ENCODE results near the gene HES4. TPM values are rescaled to one million over a fixed set of nuclear protein-coding genes. Genes with fewer than 3 reads are reported as not detected.

Gene HES4
- total and polyA plus RNA-seq, 2 of the 13 experiments (the other 11 are each of a cell fraction or from before 2014, with no cell fraction given): 8.8 to 10.6 TPM

DNA sequence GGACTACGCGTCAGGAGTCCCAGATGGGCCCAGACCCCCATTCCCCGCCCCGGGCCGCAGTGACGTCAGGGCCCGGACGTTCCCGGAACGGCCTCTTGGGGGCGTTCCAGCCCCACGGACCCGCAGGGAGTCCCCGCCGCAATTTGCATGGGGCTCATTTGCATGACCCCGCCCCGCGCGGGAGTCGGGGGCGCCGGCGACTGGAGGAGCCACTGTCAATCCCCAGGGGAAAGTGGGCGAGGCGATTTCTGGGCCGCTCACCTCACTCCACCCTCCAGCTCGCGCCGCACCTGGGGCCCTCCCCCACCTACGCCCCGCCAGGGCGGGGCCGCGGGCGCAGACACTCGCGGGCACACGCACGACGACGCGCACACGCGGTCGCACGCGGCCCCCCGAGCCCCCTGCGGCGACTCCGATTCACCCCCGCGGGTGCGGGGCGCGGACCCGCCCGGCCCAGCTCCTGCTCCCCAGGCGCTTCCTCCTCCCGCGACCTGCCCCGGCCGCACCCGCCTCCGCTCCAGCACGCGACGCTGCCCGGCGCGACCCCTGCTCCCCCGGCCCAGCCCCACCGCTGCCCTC lies 33.2 kb upstream of the HES4 start (continued):
- peak; percentile 55; the same call in 1 of the 2 replicates for TF ChIP-seq RBFOX2 (IDR thresholded peaks at IDR 0.05; ENCODE audit: low read depth, low read length)
- TF ChIP-seq, protein P1, sequence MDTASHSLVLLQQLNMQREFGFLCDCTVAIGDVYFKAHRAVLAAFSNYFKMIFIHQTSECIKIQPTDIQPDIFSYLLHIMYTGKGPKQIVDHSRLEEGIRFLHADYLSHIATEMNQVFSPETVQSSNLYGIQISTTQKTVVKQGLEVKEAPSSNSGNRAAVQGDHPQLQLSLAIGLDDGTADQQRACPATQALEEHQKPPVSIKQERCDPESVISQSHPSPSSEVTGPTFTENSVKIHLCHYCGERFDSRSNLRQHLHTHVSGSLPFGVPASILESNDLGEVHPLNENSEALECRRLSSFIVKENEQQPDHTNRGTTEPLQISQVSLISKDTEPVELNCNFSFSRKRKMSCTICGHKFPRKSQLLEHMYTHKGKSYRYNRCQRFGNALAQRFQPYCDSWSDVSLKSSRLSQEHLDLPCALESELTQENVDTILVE (CRISPR knock-in tag; IDR thresholded peaks at IDR 0.05): no peak
- peak; percentile 38 for TF ChIP-seq STAG1 (CRISPR knock-in tag; IDR thresholded peaks at IDR 0.05)
- no peak for TF ChIP-seq CBFB (CRISPR knock-in tag; IDR thresholded peaks at IDR 0.05)
- no peak for TF ChIP-seq ZNF562 (CRISPR knock-in tag; IDR thresholded peaks at IDR 0.05; ENCODE audit: borderline replicate concordance)
- TF ChIP-seq ZNF7 (CRISPR knock-in tag; IDR thresholded peaks at IDR 0.05): no peak
- TF ChIP-seq ZMYM3 (CRISPR knock-in tag; IDR thresholded peaks at IDR 0.05): no peak
- no peak for TF ChIP-seq ZFP36L2 (CRISPR knock-in tag; IDR thresholded peaks at IDR 0.05)

DNA sequence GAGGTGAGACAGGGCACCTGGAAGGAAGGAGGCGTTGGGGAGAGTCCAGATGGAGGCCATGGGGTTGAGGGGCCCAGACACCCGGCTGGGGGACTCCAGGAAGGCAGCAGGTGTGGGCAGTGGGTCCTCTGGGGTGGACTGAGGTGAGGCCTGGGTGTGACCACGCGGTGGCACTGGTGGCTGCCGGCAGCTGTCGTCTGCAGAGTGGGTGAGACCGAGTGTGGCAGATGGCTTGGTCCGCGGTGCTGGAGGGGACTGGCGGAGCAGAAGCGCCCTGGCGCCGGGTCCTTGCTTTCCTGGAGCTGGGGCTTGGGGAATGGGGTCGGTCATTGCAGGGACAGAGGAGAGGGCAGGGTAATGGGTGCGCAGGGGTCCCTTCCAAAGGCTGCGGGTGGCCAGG lies 32.5 kb upstream of the HES4 start:
- WGBS (ENCODE audit: low lambda C conversion rate): over 99% methylated on average over 16 of the region's 16 CpGs
- Histone ChIP-seq H3K27me3 (ENCODE audit: control insufficient read depth in 1 of 2, insufficient read depth in 2 of 2, low read length in 2 of 2) (no peaks in the 10 kb centered on the region), H3K36me3 (replicated peaks in 1 of 2; ENCODE audit: control insufficient read depth in 1 of 2, insufficient read depth in 2 of 2, low read length in 2 of 2) (peaks cover 7 to 12% of the 10 kb centered on the region in 2 experiments; a peak in 4 of 5 replicates), H3K4me3 (replicated peaks in 1 of 3; ENCODE audit: insufficient read depth in 1 of 3, low read depth in 2 of 3, low read length in 3 of 3) (no peak overlapping the region), H3K4me1 (ENCODE audit: insufficient read depth, low read length) (peaks cover 37% of the 10 kb centered on the region), H3K9me3 (ENCODE audit: low read length) (no peaks in the 10 kb centered on the region), H3K9ac (ENCODE audit: insufficient read depth, low read depth, low read length) (no peak overlapping the region), H3K79me2 (ENCODE audit: insufficient read depth, low read length) (no peaks in the 10 kb centered on the region), H3K27ac (ENCODE audit: extremely low read length, insufficient read depth, low read length) (no peak overlapping the region), H4K20me1 (ENCODE audit: insufficient read depth, low read length) (peaks cover 9% of the 10 kb centered on the region; the same call in 1 of the 2 replicates), H2AFZ (ENCODE audit: low read length) (no peak overlapping the region), H3K4me2 (ENCODE audit: low read depth, low read length) (no peak overlapping the region)
- no peak for DNase-seq (ENCODE audit: low spot score)
- no peak for FAIRE-seq
- ChIA-PET CTCF (ENCODE audit: low intra/inter-chr PET ratio, low total read pairs) (no interaction called here), POLR2A (interaction anchor here (0.7 kb wide), 1 partner anchor 26 kb away, joined by 3 read pairs; no protein-coding TSS in a partner anchor)
- in situ Hi-C loops (cut with HindIII; ENCODE audit: extremely low pct_ligation_motif_present, low pct_unique_long_range_greater_than_20kb) (no loop called here), intact Hi-C loops (cut with micrococcal nuclease; ENCODE audit: unreplicated experiment) (no loop called here)
- BruUV-seq (replicated peaks): no TSS peak
- no peak; the same call in 2 of the 3 replicates for ATAC-seq
- TF ChIP-seq KMT2B (CRISPR knock-in tag; IDR thresholded peaks at IDR 0.05): no peak
- TF ChIP-seq, protein P2, sequence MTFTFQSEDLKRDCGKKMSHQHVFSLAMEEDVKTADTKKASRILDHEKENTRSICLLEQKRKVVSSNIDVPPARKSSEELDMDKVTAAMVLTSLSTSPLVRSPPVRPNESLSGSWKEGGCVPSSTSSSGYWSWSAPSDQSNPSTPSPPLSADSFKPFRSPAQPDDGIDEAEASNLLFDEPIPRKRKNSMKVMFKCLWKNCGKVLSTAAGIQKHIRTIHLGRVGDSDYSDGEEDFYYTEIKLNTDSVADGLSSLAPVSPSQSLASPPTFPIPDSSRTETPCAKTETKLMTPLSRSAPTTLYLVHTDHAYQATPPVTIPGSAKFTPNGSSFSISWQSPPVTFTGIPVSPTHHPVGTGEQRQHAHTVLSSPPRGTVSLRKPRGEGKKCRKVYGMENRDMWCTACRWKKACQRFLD (CRISPR knock-in tag; IDR thresholded peaks at IDR 0.05; ENCODE audit: borderline replicate concordance): no peak
- no peak; the same call in 1 of the 2 replicates for TF ChIP-seq GABPB1 (CRISPR knock-in tag; IDR thresholded peaks at IDR 0.05)
- TF ChIP-seq HCFC1 (IDR thresholded peaks at IDR 0.05; ENCODE audit: low read depth, low read length): no peak
- TF ChIP-seq ZNF569 (CRISPR knock-in tag; IDR thresholded peaks at IDR 0.05; ENCODE audit: borderline replicate concordance): no peak
- no peak for TF ChIP-seq RELA (CRISPR knock-in tag; IDR thresholded peaks at IDR 0.05)
- no peak for TF ChIP-seq MTF2 (CRISPR knock-in tag; IDR thresholded peaks at IDR 0.05; ENCODE audit: borderline replicate concordance)
- no peak for TF ChIP-seq CCDC6 (CRISPR knock-in tag; IDR thresholded peaks at IDR 0.05)
- TF ChIP-seq ZNF296 (CRISPR knock-in tag; conservative IDR thresholded peaks at IDR 0.05): no peak
- TF ChIP-seq HHEX (CRISPR knock-in tag; IDR thresholded peaks at IDR 0.05): no peak
- no peak for TF ChIP-seq CBFB (CRISPR knock-in tag; IDR thresholded peaks at IDR 0.05)
- no peak for TF ChIP-seq PCBP2 (optimal IDR thresholded peaks at IDR 0.05; ENCODE audit: low read depth, low read length, poor library complexity, severe bottlenecking)
- TF ChIP-seq YY1 (IDR thresholded peaks at IDR 0.05; ENCODE audit: insufficient read depth, insufficient replicate concordance, low read depth, low read length): no peak

All from HepG2 (cell line).